Ovary (tissue), 9 donors: ENCODE results near the gene SDK1. TPM values are rescaled to one million over a fixed set of nuclear protein-coding genes. Genes with fewer than 3 reads are reported as not detected.

Source experiments
- DNase-seq, 5 donors: peaks; one replicate each; pipeline ENCODE4 v3.0.0-alpha.2; 2019 to 2020
- H3K27ac ChIP-seq, 2 donors: fragments of 200-600 bp; one replicate each; pipeline versions ENCODE4 v1.5.1 to v1.8.0; 2019 to 2022
- H3K27me3 ChIP-seq: fragments of 200-600 bp; one replicate; pipeline ENCODE4 v1.8.0; 2022
- H3K36me3 ChIP-seq: fragments of 200-600 bp; sonication (generic); one replicate; pipeline ENCODE4 v1.5.1; 2019
- H3K4me1 ChIP-seq: one replicate; pipeline ENCODE4 v1.8.1; 2013; ENCODE audit warnings: mild to moderate bottlenecking, moderate library complexity; ENCODE audit not compliant: insufficient read depth
- H3K4me3 ChIP-seq: fragments of 200-600 bp; sonication (generic); one replicate; pipeline ENCODE4 v1.5.1; 2017
- H3K9me3 ChIP-seq, 2 donors: fragments of 200-600 bp in 1 of 2; sonication (generic) in 1 of 2; one replicate each; pipeline versions ENCODE4 v1.5.1 to v1.8.1; 2013 to 2019; ENCODE audit warnings: mild to moderate bottlenecking in 1 of 2, moderate library complexity in 1 of 2
- CTCF ChIP-seq, 3 donors: fragments of 450-650 bp in 2 of 3; fragments of 200-600 bp in 1 of 3; IDR thresholded peaks; one replicate each; pipeline versions ENCODE4 v1.5.1 to v1.8.0; 2016 to 2022; ENCODE audit warnings: antibody characterized with exemption in 3 of 3, mild to moderate bottlenecking in 1 of 3
- EP300 ChIP-seq: sonication (generic); formaldehyde crosslinking; IDR thresholded peaks from one replicate; pipeline ENCODE4 v1.6.1; 2017; ENCODE audit warnings: antibody characterized with exemption
- POLR2A ChIP-seq: fragments of 450-650 bp; IDR thresholded peaks from one replicate; pipeline ENCODE4 v1.6.1; 2017; ENCODE audit warnings: antibody characterized with exemption, mild to moderate bottlenecking, moderate library complexity
- WGBS, 3 donors: extraction: QIAGEN DNeasy Blood & Tissue Kit in 1 of 3; methylation state at CpG; one replicate each; pipeline versions ENCODE4 v1.1.5 to v1.1.7; 2013 to 2017; 5-methylcytosine and 5-hydroxymethylcytosine counted together
- intact Hi-C, 4 donors: fragments of 100-400 bp; cut with DNase I; formaldehyde crosslinking; loops; one replicate each; pipeline versions ENCODE4 v1.11.0 to v1.15.1; 2022 to 2023
- polyA plus RNA-seq, 2 donors: library from polyadenylated mRNA; stranded (reverse); fragments of 200-250 nt in 1 of 2; fragments of 350-450 nt in 1 of 2; fragmentation: Illumina TruSeq in 1 of 2; extraction: RNeasy Lipid Tissue Mini Kit (QIAGEN cat#74804) in 1 of 2; gene quantifications; one replicate each; pipeline ENCODE4 v1.2.3, GENCODE V29; 2013 to 2014
- total RNA-seq, 7 donors: library from RNA; depleted of rRNA in 2 of 7; stranded (reverse); fragments of >200 nt in 2 of 7; fragmentation: NEBNext Ultra II Directional in 3 of 7; extraction: Animal tissue kit (Norgen Biotek cat#: 25700) in 3 of 7; gene quantifications; one replicate each; pipeline versions ENCODE4 v1.1.0 to v1.2.4, GENCODE V29; 2016 to 2023
- donor health status: DM: no; HTN: no; CAD: no; lungs with moderate emphysema.
- donor health status: DM: no; HTN: no; CAD: no.
- donor health status: Bipolar disorder and iron deficiency.
- donor health status: DM: yes; HTN: yes; CAD: no.
- donor health status: DM: no; HTN: no; CAD: no.
- donor health status: DM: yes; HTN: yes; CAD: no.

SDK1 gene
- total and polyA plus RNA-seq, 9 donors, result 1.2 to 13.3 (median 4.4) TPM

- Histone ChIP-seq H3K9me3 (no peaks in the 10 kb centered on the region), H3K4me3 (no peak overlapping the region), H3K27ac (no peak overlapping the region), H3K36me3 (no peaks in the 10 kb centered on the region), H3K4me1 (no peaks in the 10 kb centered on the region), H3K27me3 (no peaks in the 10 kb centered on the region)
- DNase-seq, result no peak
- 38 to 47% (median 43%) methylated on average over 10 of the region's 10 CpGs for WGBS, 3 donors
- no peak for TF ChIP-seq CTCF (IDR thresholded peaks at IDR 0.05)
- no peak for TF ChIP-seq POLR2A
- TF ChIP-seq EP300, result no peak
- intact Hi-C loops, result no loop called here
Observed at GRCh38 chr7:3922175-3922635, 621.2 kb downstream of the SDK1 start.

GRCh38 chr7:3923307-3923918 is 622.4 kb downstream of the SDK1 start:
- no peaks in the 10 kb centered on the region for H3K9me3 ChIP-seq
- WGBS, 3 donors, result 86 to 95% (median 91%) methylated on average over 10 of the region's 10 CpGs
- TF ChIP-seq POLR2A, result no peak
- H3K4me3 ChIP-seq, result no peak overlapping the region
- DNase-seq, result no peak
- intact Hi-C loops, result no loop called here
- H3K4me1 ChIP-seq, result no peaks in the 10 kb centered on the region
- no peaks in the 10 kb centered on the region for H3K36me3 ChIP-seq
- H3K27me3 ChIP-seq, result no peaks in the 10 kb centered on the region
- H3K27ac ChIP-seq, result no peak overlapping the region

GRCh38 chr7:3924277-3924676 is 623.2 kb downstream of the SDK1 start:
- TF ChIP-seq POLR2A (no peak), EP300 (no peak), CTCF (IDR thresholded peaks at IDR 0.05) (no peak)
- H3K4me1 ChIP-seq, result no peaks in the 10 kb centered on the region
- no peaks in the 10 kb centered on the region for H3K9me3 ChIP-seq
- no peaks in the 10 kb centered on the region for H3K27me3 ChIP-seq
- H3K27ac ChIP-seq, result no peak overlapping the region
- intact Hi-C loops, result no loop called here
- no peak for DNase-seq
- 90 to 92% (median 92%) methylated on average over 14 of the region's 14 CpGs for WGBS, 3 donors
- no peaks in the 10 kb centered on the region for H3K36me3 ChIP-seq
- H3K4me3 ChIP-seq, result no peak overlapping the region

- H3K4me1 ChIP-seq, result no peaks in the 10 kb centered on the region
- no peak overlapping the region for H3K27ac ChIP-seq
- H3K9me3 ChIP-seq, result no peaks in the 10 kb centered on the region
- TF ChIP-seq POLR2A, result no peak
- no peak for TF ChIP-seq EP300
- TF ChIP-seq CTCF (IDR thresholded peaks at IDR 0.05), result no peak
- WGBS, 3 donors, result 69 to 81% (median 75%) methylated on average over 7 of the region's 7 CpGs
- no peaks in the 10 kb centered on the region for H3K36me3 ChIP-seq
- intact Hi-C loops, result no loop called here
- no peak overlapping the region for H3K4me3 ChIP-seq
- no peaks in the 10 kb centered on the region for H3K27me3 ChIP-seq
- DNase-seq, result no peak
Observed at GRCh38 chr7:3927446-3928110, 626.5 kb downstream of the SDK1 start.
